Midbrain (tissue), 1 donor: Measurements from ENCODE around the gene GNG5.
"Not testable (repeated sequence)": the region's sequence is repeated elsewhere in the genome, so short reads cannot be mapped to it uniquely, and the experiment has no call there.

Experiments used
- DNase-seq: peaks from one replicate; lab custom pipeline; 2025; lab: John Stamatoyannopoulos, UW

Gene GNG5

GRCh38 chr1:84506002-84506728 lies at the start of gene GNG5, which contains the start of gene SPATA1:
TSS of gene GNG5 (minus strand) at chr1:84506581. CDS start at chr1:84506091, 490 bp downstream.
TSS of gene SPATA1 (plus strand) at chr1:84506386. CDS start at chr1:84516360, 9,974 bp downstream.
- peak; percentile 92 for DNase-seq

- no peak for DNase-seq
These were observed 44.4 kb upstream of the GNG5 start for GRCh38 chr1:84550826-84551225.

- no peak for DNase-seq
These were observed 35.3 kb upstream of the GNG5 start for GRCh38 chr1:84541679-84542078.

- no peak for DNase-seq
These were observed 34.4 kb upstream of the GNG5 start for GRCh38 chr1:84540759-84541158.

GRCh38 chr1:84539972-84540371 lies 33.6 kb upstream of the GNG5 start:
- DNase-seq = no peak

- no peak for DNase-seq
These were observed 32.2 kb upstream of the GNG5 start for GRCh38 chr1:84538599-84538998.

GRCh38 chr1:84525779-84526178 lies 19.4 kb upstream of the GNG5 start:
- peak; percentile 2 for DNase-seq

GRCh38 chr1:84524590-84524989 lies 18.2 kb upstream of the GNG5 start:
- no peak for DNase-seq

- no peak for DNase-seq
These were observed 4.3 kb upstream of the GNG5 start for GRCh38 chr1:84510668-84511067.

GRCh38 chr1:84510165-84510564 lies 3.8 kb upstream of the GNG5 start:
- no peak for DNase-seq

- DNase-seq = no peak
These were observed 2.6 kb upstream of the GNG5 start for GRCh38 chr1:84509029-84509428.

GRCh38 chr1:84508510-84508909 lies 2.1 kb upstream of the GNG5 start:
- DNase-seq = no peak

GRCh38 chr1:84507887-84508286 lies 1.5 kb upstream of the GNG5 start:
- not testable (repeated sequence) for DNase-seq

- no peak for DNase-seq
These were observed 510 bp upstream of the GNG5 start for GRCh38 chr1:84506729-84507453.

GRCh38 chr1:84505493-84506001 lies 834 bp downstream of the GNG5 start:
- DNase-seq = peak; percentile 51

GRCh38 chr1:84504580-84505492 lies 1.5 kb downstream of the GNG5 start:
- no peak for DNase-seq

- DNase-seq = no peak
These were observed 3.5 kb downstream of the GNG5 start for GRCh38 chr1:84502927-84503326.

GRCh38 chr1:84497631-84498275 lies 8.6 kb downstream of the GNG5 start:
- DNase-seq = no peak

GRCh38 chr1:84496498-84496897 lies 9.9 kb downstream of the GNG5 start:
- DNase-seq = no peak

- no peak for DNase-seq
These were observed 12.6 kb downstream of the GNG5 start for GRCh38 chr1:84493747-84494146.

- no peak for DNase-seq
These were observed 13.7 kb downstream of the GNG5 start for GRCh38 chr1:84492726-84493125.

GRCh38 chr1:84489766-84490165 lies 16.6 kb downstream of the GNG5 start:
- DNase-seq = no peak
